Measurements from ENCODE around the gene FAT1.

FAT1 gene

GRCh38 chr4:186719925-186720694, 3.5 kb downstream of the FAT1 start:
- Histone ChIP-seq H3K4me3 (ENCODE audit: low read length) (no peak overlapping the region), H3K9me3 (replicated peaks; ENCODE audit: low read length) (peaks cover 10% of the 10 kb centered on the region), H3K4me2 (ENCODE audit: low read length) (no peak overlapping the region), H3K27me3 (ENCODE audit: control insufficient read depth, insufficient read depth, low read length) (no peaks in the 10 kb centered on the region), H3K9ac (ENCODE audit: low read depth, low read length) (no peak overlapping the region), H3K4me1 (ENCODE audit: control insufficient read depth, insufficient read depth, low read length) (peaks cover 6% of the 10 kb centered on the region), H3K36me3 (ENCODE audit: insufficient read depth, low read length) (peaks cover 6% of the 10 kb centered on the region)

GRCh38 chr4:186717556-186717955, 6.1 kb downstream of the FAT1 start:
- H3K4me1 ChIP-seq (ENCODE audit: control insufficient read depth, insufficient read depth, low read length), result peaks cover 5% of the 10 kb centered on the region

GRCh38 chr4:186715077-186715476, 8.6 kb downstream of the FAT1 start:
- no peak overlapping the region for H3K9ac ChIP-seq (ENCODE audit: low read depth, low read length)
- no peak overlapping the region for H3K4me3 ChIP-seq (ENCODE audit: low read length)

More at GRCh38 chr4:186717556-186717955, 6.1 kb downstream of the FAT1 start:
- Histone ChIP-seq H3K9ac (ENCODE audit: low read depth, low read length) (no peak overlapping the region), H3K9me3 (replicated peaks; ENCODE audit: low read length) (peaks cover 10% of the 10 kb centered on the region), H3K4me2 (ENCODE audit: low read length) (no peak overlapping the region), H3K27me3 (ENCODE audit: control insufficient read depth, insufficient read depth, low read length) (no peaks in the 10 kb centered on the region), H3K4me3 (ENCODE audit: low read length) (no peak overlapping the region), H3K36me3 (ENCODE audit: insufficient read depth, low read length) (peaks cover 6% of the 10 kb centered on the region)

GRCh38 chr4:186714006-186714675, 9.5 kb downstream of the FAT1 start:
- H3K4me3 ChIP-seq (ENCODE audit: low read length), result no peak overlapping the region
- H3K4me1 ChIP-seq (ENCODE audit: control insufficient read depth, insufficient read depth, low read length), result no peaks in the 10 kb centered on the region
- no peaks in the 10 kb centered on the region for H3K27me3 ChIP-seq (ENCODE audit: control insufficient read depth, insufficient read depth, low read length)
- H3K9ac ChIP-seq (ENCODE audit: low read depth, low read length), result no peak overlapping the region
- H3K9me3 ChIP-seq (replicated peaks; ENCODE audit: low read length), result no peaks in the 10 kb centered on the region
- peaks cover 9% of the 10 kb centered on the region for H3K36me3 ChIP-seq (ENCODE audit: insufficient read depth, low read length)
- no peak overlapping the region for H3K4me2 ChIP-seq (ENCODE audit: low read length)

More at GRCh38 chr4:186715077-186715476, 8.6 kb downstream of the FAT1 start:
- H3K27me3 ChIP-seq (ENCODE audit: control insufficient read depth, insufficient read depth, low read length), result no peaks in the 10 kb centered on the region
- no peaks in the 10 kb centered on the region for H3K4me1 ChIP-seq (ENCODE audit: control insufficient read depth, insufficient read depth, low read length)
- H3K4me2 ChIP-seq (ENCODE audit: low read length), result no peak overlapping the region
- peaks cover 7% of the 10 kb centered on the region for H3K9me3 ChIP-seq (replicated peaks; ENCODE audit: low read length)
- peaks cover 3% of the 10 kb centered on the region for H3K36me3 ChIP-seq (ENCODE audit: insufficient read depth, low read length)

- H3K36me3 ChIP-seq (ENCODE audit: insufficient read depth, low read length), result peaks cover 21% of the 10 kb centered on the region
Observed at GRCh38 chr4:186712690-186713089, 11.0 kb downstream of the FAT1 start.

GRCh38 chr4:186710521-186711119, 13.0 kb downstream of the FAT1 start:
- no peak overlapping the region for H3K4me3 ChIP-seq (ENCODE audit: low read length)
- no peaks in the 10 kb centered on the region for H3K4me1 ChIP-seq (ENCODE audit: control insufficient read depth, insufficient read depth, low read length)
- no peak overlapping the region for H3K4me2 ChIP-seq (ENCODE audit: low read length)
- peaks cover 41% of the 10 kb centered on the region for H3K36me3 ChIP-seq (ENCODE audit: insufficient read depth, low read length)
- H3K9me3 ChIP-seq (replicated peaks; ENCODE audit: low read length), result no peaks in the 10 kb centered on the region
- no peak overlapping the region for H3K9ac ChIP-seq (ENCODE audit: low read depth, low read length)
- H3K27me3 ChIP-seq (ENCODE audit: control insufficient read depth, insufficient read depth, low read length), result no peaks in the 10 kb centered on the region

More at GRCh38 chr4:186712690-186713089, 11.0 kb downstream of the FAT1 start:
- Histone ChIP-seq H3K4me3 (ENCODE audit: low read length) (no peak overlapping the region), H3K4me1 (ENCODE audit: control insufficient read depth, insufficient read depth, low read length) (no peaks in the 10 kb centered on the region), H3K27me3 (ENCODE audit: control insufficient read depth, insufficient read depth, low read length) (no peaks in the 10 kb centered on the region), H3K4me2 (ENCODE audit: low read length) (no peak overlapping the region), H3K9ac (ENCODE audit: low read depth, low read length) (no peak overlapping the region), H3K9me3 (replicated peaks; ENCODE audit: low read length) (no peaks in the 10 kb centered on the region)

- Histone ChIP-seq H3K9me3 (replicated peaks; ENCODE audit: low read length) (no peaks in the 10 kb centered on the region), H3K27me3 (ENCODE audit: control insufficient read depth, insufficient read depth, low read length) (no peaks in the 10 kb centered on the region), H3K9ac (ENCODE audit: low read depth, low read length) (no peak overlapping the region), H3K4me2 (ENCODE audit: low read length) (no peak overlapping the region), H3K4me1 (ENCODE audit: control insufficient read depth, insufficient read depth, low read length) (peaks cover under 1% of the 10 kb centered on the region), H3K4me3 (ENCODE audit: low read length) (no peak overlapping the region), H3K36me3 (ENCODE audit: insufficient read depth, low read length) (peaks cover 46% of the 10 kb centered on the region)
Observed at GRCh38 chr4:186709517-186709916, 14.1 kb downstream of the FAT1 start.

- H3K4me3 ChIP-seq (ENCODE audit: low read length), result no peak overlapping the region
- H3K4me2 ChIP-seq (ENCODE audit: low read length), result no peak overlapping the region
- H3K9me3 ChIP-seq (replicated peaks; ENCODE audit: low read length), result no peaks in the 10 kb centered on the region
- H3K4me1 ChIP-seq (ENCODE audit: control insufficient read depth, insufficient read depth, low read length), result peaks cover 7% of the 10 kb centered on the region
- no peak overlapping the region for H3K9ac ChIP-seq (ENCODE audit: low read depth, low read length)
- H3K36me3 ChIP-seq (ENCODE audit: insufficient read depth, low read length), result peaks cover 48% of the 10 kb centered on the region
- no peaks in the 10 kb centered on the region for H3K27me3 ChIP-seq (ENCODE audit: control insufficient read depth, insufficient read depth, low read length)
Observed at GRCh38 chr4:186708554-186708953, 15.1 kb downstream of the FAT1 start.

GRCh38 chr4:186707996-186708395, 15.7 kb downstream of the FAT1 start:
- H3K4me2 ChIP-seq (ENCODE audit: low read length), result no peak overlapping the region
- no peak overlapping the region for H3K9ac ChIP-seq (ENCODE audit: low read depth, low read length)
- no peaks in the 10 kb centered on the region for H3K27me3 ChIP-seq (ENCODE audit: control insufficient read depth, insufficient read depth, low read length)
- H3K4me1 ChIP-seq (ENCODE audit: control insufficient read depth, insufficient read depth, low read length), result peaks cover 7% of the 10 kb centered on the region
- peaks cover 53% of the 10 kb centered on the region for H3K36me3 ChIP-seq (ENCODE audit: insufficient read depth, low read length)
- no peaks in the 10 kb centered on the region for H3K9me3 ChIP-seq (replicated peaks; ENCODE audit: low read length)
- no peak overlapping the region for H3K4me3 ChIP-seq (ENCODE audit: low read length)

- no peaks in the 10 kb centered on the region for H3K27me3 ChIP-seq (ENCODE audit: control insufficient read depth, insufficient read depth, low read length)
- H3K9ac ChIP-seq (ENCODE audit: low read depth, low read length), result no peak overlapping the region
- H3K4me2 ChIP-seq (ENCODE audit: low read length), result no peak overlapping the region
- H3K4me1 ChIP-seq (ENCODE audit: control insufficient read depth, insufficient read depth, low read length), result peaks cover 7% of the 10 kb centered on the region
- H3K36me3 ChIP-seq (ENCODE audit: insufficient read depth, low read length), result peaks cover 55% of the 10 kb centered on the region
- H3K9me3 ChIP-seq (replicated peaks; ENCODE audit: low read length), result no peaks in the 10 kb centered on the region
- H3K4me3 ChIP-seq (ENCODE audit: low read length), result no peak overlapping the region
Observed at GRCh38 chr4:186707574-186707973, 16.1 kb downstream of the FAT1 start.

GRCh38 chr4:186704057-186704456, 19.6 kb downstream of the FAT1 start:
- H3K27me3 ChIP-seq (ENCODE audit: control insufficient read depth, insufficient read depth, low read length), result no peaks in the 10 kb centered on the region
- H3K4me3 ChIP-seq (ENCODE audit: low read length), result no peak overlapping the region
- H3K9ac ChIP-seq (ENCODE audit: low read depth, low read length), result no peak overlapping the region
- H3K4me1 ChIP-seq (ENCODE audit: control insufficient read depth, insufficient read depth, low read length), result peaks cover 39% of the 10 kb centered on the region
- peaks cover 53% of the 10 kb centered on the region for H3K36me3 ChIP-seq (ENCODE audit: insufficient read depth, low read length)
- no peak overlapping the region for H3K4me2 ChIP-seq (ENCODE audit: low read length)
- H3K9me3 ChIP-seq (replicated peaks; ENCODE audit: low read length), result no peaks in the 10 kb centered on the region

Measured in skeletal muscle satellite cell (primary cell).